Stimulated activated CD4-positive, alpha-beta T cell treated with anti-CD3 and anti-CD28 coated beads, Interleukin-4, amount 100 ng/mL, for 1 hour (primary cell): Measurements from ENCODE around the gene CD63.

Experiments used
- DNase-seq: peaks from one replicate; pipeline ENCODE4 v3.0.0-alpha.2; 2020

Gene CD63

DNA sequence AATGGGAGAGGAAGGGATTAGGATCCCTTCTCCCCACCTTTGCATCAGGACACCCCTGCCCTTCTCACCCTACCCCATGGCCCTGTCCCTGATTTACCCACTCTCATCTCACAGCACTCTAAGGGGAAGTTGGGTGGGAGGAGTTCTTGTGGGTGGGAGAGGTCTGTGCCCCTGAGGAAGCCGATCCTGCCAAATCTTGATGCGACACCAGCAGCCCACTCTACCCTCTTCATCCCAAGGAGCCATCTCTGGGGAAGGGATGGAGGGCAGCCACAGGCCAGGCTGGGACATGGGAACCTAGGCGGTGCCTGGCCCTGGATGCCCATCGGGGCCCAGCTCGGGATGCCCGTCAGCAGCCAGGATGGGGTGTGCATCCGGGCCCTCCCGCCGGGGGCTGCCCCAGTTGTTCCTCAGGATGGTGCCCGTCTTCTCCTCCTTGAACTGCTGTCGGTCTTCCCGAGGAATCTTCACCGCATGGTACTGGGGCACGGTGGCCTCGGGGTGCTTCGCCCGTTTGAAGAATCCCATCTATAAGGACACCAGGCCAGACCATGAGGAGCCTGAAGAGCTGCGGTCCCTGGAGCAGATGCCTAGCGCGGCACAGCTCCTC is 43.9 kb downstream of the CD63 start:
- DNase-seq, result no peak

DNA sequence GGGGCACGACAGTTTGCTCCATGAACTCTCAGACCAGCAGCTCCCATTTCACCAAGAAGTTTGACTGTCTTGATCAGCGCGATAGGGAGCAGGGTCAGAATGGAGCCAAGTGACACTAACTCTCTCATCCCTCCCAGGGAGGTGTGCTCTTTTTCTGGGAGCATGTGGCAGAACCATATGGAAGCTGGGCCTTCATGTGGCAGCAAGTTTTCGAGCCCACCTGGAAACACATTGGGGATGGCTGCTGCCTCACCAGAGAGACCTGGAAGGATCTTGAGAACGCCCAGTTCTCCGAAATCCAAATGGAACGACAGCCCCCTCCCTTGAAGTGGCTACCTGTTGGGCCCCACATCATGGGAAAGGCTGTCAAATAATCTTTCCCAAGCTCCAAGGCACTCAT is 45.1 kb downstream of the CD63 start:
- no peak for DNase-seq

- DNase-seq, result no peak
These were observed 46.6 kb downstream of the CD63 start for GRCh38 chr12:55682087-55682796.

DNA sequence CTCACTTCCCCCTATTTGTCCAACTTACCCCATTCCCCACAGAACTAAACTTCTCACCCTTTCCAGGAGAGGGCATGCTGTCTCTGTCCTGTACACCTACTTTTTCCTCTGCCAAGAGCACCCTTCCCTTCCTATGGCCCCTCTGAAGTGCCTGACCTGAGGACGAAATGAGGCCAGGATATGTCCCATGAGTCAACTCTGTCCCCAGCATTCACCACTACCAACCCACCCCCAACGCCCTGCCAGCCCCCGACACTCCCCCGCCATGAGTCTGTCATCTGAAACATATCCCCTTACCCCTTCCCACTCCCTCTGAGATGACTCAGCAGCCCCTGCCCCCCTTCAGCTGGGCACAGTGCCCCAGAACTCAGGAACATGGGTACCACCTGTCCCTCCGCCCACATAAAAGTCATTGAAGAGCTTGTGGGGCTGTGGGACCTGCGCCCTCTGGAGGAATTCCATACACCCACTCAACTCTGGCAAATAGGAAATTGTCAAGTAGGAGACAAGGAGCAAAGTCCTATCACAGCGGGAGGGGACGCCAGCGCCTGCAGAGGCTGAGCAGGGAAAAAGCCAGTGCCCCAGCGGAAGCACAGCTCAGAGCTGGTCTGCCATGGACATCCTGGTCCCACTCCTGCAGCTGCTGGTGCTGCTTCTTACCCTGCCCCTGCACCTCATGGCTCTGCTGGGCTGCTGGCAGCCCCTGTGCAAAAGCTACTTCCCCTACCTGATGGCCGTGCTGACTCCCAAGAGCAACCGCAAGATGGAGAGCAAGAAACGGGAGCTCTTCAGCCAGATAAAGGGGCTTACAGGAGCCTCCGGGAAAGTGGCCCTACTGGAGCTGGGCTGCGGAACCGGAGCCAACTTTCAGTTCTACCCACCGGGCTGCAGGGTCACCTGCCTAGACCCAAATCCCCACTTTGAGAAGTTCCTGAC is 47.4 kb downstream of the CD63 start:
- peak; percentile 11 for DNase-seq

DNA sequence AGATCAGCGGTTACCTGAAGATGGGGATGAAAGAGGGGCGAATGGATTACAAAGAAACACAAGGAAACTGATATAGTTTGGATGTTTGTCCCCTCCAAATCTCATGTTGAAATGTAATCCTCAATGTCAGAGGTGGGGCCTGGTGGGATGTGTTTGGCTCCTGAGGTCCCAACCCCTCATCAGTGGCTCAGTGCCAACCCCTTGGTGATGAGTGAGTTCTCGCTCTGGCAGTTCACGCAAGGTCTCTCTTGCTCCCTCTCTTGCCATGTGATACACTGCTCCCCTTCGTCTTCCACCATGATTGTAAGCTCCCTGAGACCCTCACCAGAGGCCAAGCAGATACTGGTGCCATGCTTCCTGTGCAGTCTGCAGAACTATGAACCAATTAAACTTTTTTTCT is 49.1 kb downstream of the CD63 start:
- DNase-seq, result no peak

DNA sequence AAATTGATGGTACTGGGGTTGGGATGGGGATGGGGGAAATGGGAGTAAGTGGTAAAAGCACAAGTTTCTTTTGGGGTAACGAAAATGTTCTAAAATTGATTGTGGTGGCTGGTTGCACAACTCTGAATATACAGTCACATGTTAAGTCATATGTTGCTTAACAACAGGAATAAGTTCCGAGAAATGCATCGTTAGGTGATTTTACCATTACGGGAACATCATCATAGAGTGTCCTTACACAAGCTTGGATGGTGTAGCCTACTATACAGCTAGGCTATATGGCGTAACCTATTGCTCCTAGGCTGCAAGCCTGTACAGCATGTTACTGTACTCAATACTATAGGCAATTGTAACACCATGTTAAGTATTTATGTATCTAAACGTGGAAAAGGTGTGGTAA is 52.1 kb downstream of the CD63 start:
- DNase-seq, result no peak

- DNase-seq, result no peak
These were observed 53.1 kb downstream of the CD63 start for GRCh38 chr12:55675666-55676065.
